ENCODE measurements around the gene CFAP46.
"Not testable (repeated sequence)": the region's sequence is repeated elsewhere in the genome, so short reads cannot be mapped to it uniquely, and the experiment has no call there.

The CFAP46 gene

GRCh38 chr10:132943791-132944404 lies 1.5 kb upstream of the CFAP46 start:
- no peak for DNase-seq (ENCODE audit: low spot score)

- no peak for DNase-seq (ENCODE audit: low spot score)
Measured at GRCh38 chr10:132943058-132943790, 854 bp upstream of the CFAP46 start.

- no peak for DNase-seq (ENCODE audit: low spot score)
Measured at GRCh38 chr10:132941640-132942051, 724 bp downstream of the CFAP46 start.

- no peak for DNase-seq (ENCODE audit: low spot score)
Measured at GRCh38 chr10:132940791-132941465, 1.4 kb downstream of the CFAP46 start.

- peak; percentile 9 for DNase-seq (ENCODE audit: low spot score)
Measured at GRCh38 chr10:132939957-132940790, 2.2 kb downstream of the CFAP46 start.

- no peak for DNase-seq (ENCODE audit: low spot score)
Measured at GRCh38 chr10:132939378-132939955, 2.9 kb downstream of the CFAP46 start.

- DNase-seq (ENCODE audit: low spot score) = peak; percentile 13
Measured at GRCh38 chr10:132938472-132939339, 3.7 kb downstream of the CFAP46 start.

- DNase-seq (ENCODE audit: low spot score) = no peak
Measured at GRCh38 chr10:132937861-132938260, 4.5 kb downstream of the CFAP46 start.

GRCh38 chr10:132934953-132935352 lies 7.4 kb downstream of the CFAP46 start:
- DNase-seq (ENCODE audit: low spot score) = no peak

GRCh38 chr10:132933308-132934042 lies 8.9 kb downstream of the CFAP46 start:
- DNase-seq (ENCODE audit: low spot score) = no peak

- DNase-seq (ENCODE audit: low spot score) = no peak
Measured at GRCh38 chr10:132932461-132933307, 9.7 kb downstream of the CFAP46 start.

- DNase-seq (ENCODE audit: low spot score) = peak; percentile 15
Measured at GRCh38 chr10:132931258-132932250, 10.8 kb downstream of the CFAP46 start.

GRCh38 chr10:132930701-132931100 lies 11.7 kb downstream of the CFAP46 start:
- DNase-seq (ENCODE audit: low spot score) = not testable (repeated sequence)

GRCh38 chr10:132929953-132930548 lies 12.3 kb downstream of the CFAP46 start:
- peak; percentile 14 for DNase-seq (ENCODE audit: low spot score)

- no peak for DNase-seq (ENCODE audit: low spot score)
Measured at GRCh38 chr10:132929480-132929879, 12.9 kb downstream of the CFAP46 start.

GRCh38 chr10:132928261-132928660 lies 14.1 kb downstream of the CFAP46 start:
- no peak for DNase-seq (ENCODE audit: low spot score)

- no peak for DNase-seq (ENCODE audit: low spot score)
Measured at GRCh38 chr10:132927824-132928223, 14.5 kb downstream of the CFAP46 start.
